ENCODE results near the gene FTH1. TPM values are rescaled to one million over a fixed set of nuclear protein-coding genes. Genes with fewer than 3 reads are reported as not detected.

Gene FTH1
- total and polyA plus RNA-seq, 2 of the 4 experiments (the other 2 are of a cell fraction): 344 to 2,516 TPM

DNA sequence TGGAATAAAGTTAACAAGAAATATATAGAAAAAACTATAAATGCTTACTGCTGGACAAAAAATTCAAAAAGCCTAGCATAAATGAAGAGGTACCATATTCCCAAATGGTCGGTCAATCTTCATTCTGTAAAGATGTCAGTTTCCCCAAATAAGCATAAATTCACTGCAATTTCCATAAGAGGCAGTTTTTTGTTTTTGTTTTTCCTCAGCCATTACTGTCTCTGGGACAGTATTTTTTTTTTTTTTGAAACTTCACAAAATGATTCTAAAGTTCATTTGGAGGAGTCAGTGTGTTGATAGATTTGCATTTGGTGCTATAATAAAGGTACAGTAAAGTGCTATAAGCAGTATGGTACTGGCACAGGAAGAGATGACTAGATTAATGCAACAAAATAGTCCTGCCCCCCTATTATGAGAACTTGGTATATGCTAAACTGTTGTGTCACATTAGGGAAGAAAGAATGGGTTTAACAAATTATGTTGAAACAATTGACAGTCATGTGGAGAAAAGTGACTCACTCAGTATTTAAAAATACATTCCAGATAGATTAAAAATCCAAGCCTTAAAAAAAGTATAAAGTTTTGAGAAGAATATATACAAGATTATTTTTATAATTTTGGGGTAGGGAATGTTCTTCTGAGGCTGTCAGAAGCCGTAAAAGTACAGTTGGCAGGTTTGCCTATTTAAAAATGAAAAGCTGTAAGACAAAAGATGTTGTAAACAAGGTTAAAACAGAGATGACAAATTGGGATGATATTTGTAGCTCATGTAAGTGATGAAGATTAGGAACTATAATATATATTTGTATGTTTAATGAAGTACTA is 2.6 kb upstream of the FTH1 start:
- H3K23ac ChIP-seq (ENCODE audit: low read depth, low read length): no peak overlapping the region
- H3K9me1 ChIP-seq (ENCODE audit: insufficient read depth, low read length): peaks cover 28% of the 10 kb centered on the region
- H4K91ac ChIP-seq (ENCODE audit: insufficient read depth, low read depth, low read length): peak overlapping the region; percentile 10; the same call in 1 of the 2 replicates
- H3K79me1 ChIP-seq (ENCODE audit: low read depth in 1 of 2, low read length in 2 of 2): peaks cover 11 to 56% of the 10 kb centered on the region in 2 experiments
- in situ Hi-C loops (cut with MboI; ENCODE audit: low sequenced_read_pairs): loop anchor here (10.0 kb wide), 1 partner anchor 55 kb away; no protein-coding TSS in a partner anchor
- DNase-seq: peak; percentile 87
- H3K36me3 ChIP-seq (ENCODE audit: control insufficient read depth, insufficient read depth, low read length): peaks cover 13% of the 10 kb centered on the region
- H4K20me1 ChIP-seq (ENCODE audit: insufficient read depth, low read length): peaks cover 22% of the 10 kb centered on the region
- intact Hi-C loops (cut with micrococcal nuclease): no loop called here
- H2AFZ ChIP-seq (replicated peaks; ENCODE audit: low read length, poor library complexity): no peak overlapping the region
- no peak overlapping the region for H2AK9ac ChIP-seq (replicated peaks; ENCODE audit: low read depth, low read length, poor library complexity)
- H3K27me3 ChIP-seq (ENCODE audit: control insufficient read depth, insufficient read depth, low read length): no peaks in the 10 kb centered on the region
- ChIA-PET POLR2A (ENCODE audit: unreplicated experiment) (interaction anchor here (0.6 kb wide), 1 partner anchor 569 kb away, joined by 3 read pairs; no protein-coding TSS in a partner anchor), CTCF (interaction anchor here (3.3 kb wide), 2 partner anchors 112 kb away, joined by 15 to 17 read pairs; no protein-coding TSS in a partner anchor)
- H3K27ac ChIP-seq (ENCODE audit: insufficient read depth, low read length): peak overlapping the region; percentile 94; the same call in 1 of the 2 replicates
- H3K9me3 ChIP-seq (ENCODE audit: control insufficient read depth, insufficient read depth, low read length): no peaks in the 10 kb centered on the region
- peak overlapping the region; percentile 30 for H3K18ac ChIP-seq (ENCODE audit: low read depth, low read length)
- H2BK20ac ChIP-seq (ENCODE audit: low read depth, low read length): peak overlapping the region; percentile 48; the same call in 1 of the 2 replicates
- dilution Hi-C loops (cut with HindIII; ENCODE audit: low sequenced_read_pairs, unreplicated experiment): no loop called here
- ATAC-seq (ENCODE audit: low read depth): no peak
- H4K5ac ChIP-seq (ENCODE audit: low read depth, low read length): no peak overlapping the region
- H2BK120ac ChIP-seq (ENCODE audit: low read depth, low read length): peak overlapping the region; percentile 99; the same call in 1 of the 2 replicates
- peak overlapping the region in 1 of 2 experiments; percentile 97; a peak in 1 of 4 replicates for H4K8ac ChIP-seq (ENCODE audit: low read depth in 2 of 2, low read length in 2 of 2)
- peak overlapping the region; percentile 97 for H2BK5ac ChIP-seq (ENCODE audit: low read depth, low read length, poor library complexity, severe bottlenecking)
- H3K56ac ChIP-seq (ENCODE audit: extremely low read depth, insufficient read depth, low read length): 0 out of 2 replicates have a peak overlapping the region, but pooled peaks have one; percentile 2
- BruUV-seq (replicated peaks): no TSS peak
- no peak overlapping the region; the same call in 1 of the 2 replicates for H3K9ac ChIP-seq (ENCODE audit: low read depth, low read length)
- no CpG with 5 or more reads among the region's 2 CpGs for WGBS, 2 experiments (ENCODE audit: extremely low coverage in 2 of 2, insufficient read length in 1 of 2)
- no peak overlapping the region for H2BK15ac ChIP-seq (ENCODE audit: low read depth, low read length)
- no peak overlapping the region for H3K14ac ChIP-seq (replicated peaks; ENCODE audit: low read depth, low read length)
- H2AK5ac ChIP-seq (ENCODE audit: low read depth, low read length): no peak overlapping the region
- H3K4ac ChIP-seq (ENCODE audit: low read depth, low read length): peak overlapping the region; percentile 99
- H3K4me2 ChIP-seq (ENCODE audit: low read depth, low read length): peak overlapping the region; percentile 51; the same call in 1 of the 2 replicates
- H3K4me1 ChIP-seq (ENCODE audit: control insufficient read depth, insufficient read depth, low read length): peaks cover 33% of the 10 kb centered on the region
- H3K4me3 ChIP-seq (ENCODE audit: insufficient read depth, low read depth, low read length): no peak overlapping the region
- TF ChIP-seq BHLHE40 (IDR thresholded peaks at IDR 0.05; ENCODE audit: low read depth, low read length): peak; percentile 77
- peak; percentile 87; the same call in 1 of the 2 replicates for TF ChIP-seq FOS (IDR thresholded peaks at IDR 0.05; ENCODE audit: low read depth, low read length)
- TF ChIP-seq CHD1 (IDR thresholded peaks at IDR 0.05; ENCODE audit: low read depth, low read length): 0 out of 2 replicates have a peak, but pooled peaks have one; percentile 62
- TF ChIP-seq, protein P1, sequence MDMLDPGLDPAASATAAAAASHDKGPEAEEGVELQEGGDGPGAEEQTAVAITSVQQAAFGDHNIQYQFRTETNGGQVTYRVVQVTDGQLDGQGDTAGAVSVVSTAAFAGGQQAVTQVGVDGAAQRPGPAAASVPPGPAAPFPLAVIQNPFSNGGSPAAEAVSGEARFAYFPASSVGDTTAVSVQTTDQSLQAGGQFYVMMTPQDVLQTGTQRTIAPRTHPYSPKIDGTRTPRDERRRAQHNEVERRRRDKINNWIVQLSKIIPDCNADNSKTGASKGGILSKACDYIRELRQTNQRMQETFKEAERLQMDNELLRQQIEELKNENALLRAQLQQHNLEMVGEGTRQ (IDR thresholded peaks at IDR 0.05; ENCODE audit: low read depth, low read length): peak; percentile 73
- TF ChIP-seq MXI1 (IDR thresholded peaks at IDR 0.05; ENCODE audit: borderline replicate concordance, low read depth, low read length): no peak
- TF ChIP-seq, protein P2, sequence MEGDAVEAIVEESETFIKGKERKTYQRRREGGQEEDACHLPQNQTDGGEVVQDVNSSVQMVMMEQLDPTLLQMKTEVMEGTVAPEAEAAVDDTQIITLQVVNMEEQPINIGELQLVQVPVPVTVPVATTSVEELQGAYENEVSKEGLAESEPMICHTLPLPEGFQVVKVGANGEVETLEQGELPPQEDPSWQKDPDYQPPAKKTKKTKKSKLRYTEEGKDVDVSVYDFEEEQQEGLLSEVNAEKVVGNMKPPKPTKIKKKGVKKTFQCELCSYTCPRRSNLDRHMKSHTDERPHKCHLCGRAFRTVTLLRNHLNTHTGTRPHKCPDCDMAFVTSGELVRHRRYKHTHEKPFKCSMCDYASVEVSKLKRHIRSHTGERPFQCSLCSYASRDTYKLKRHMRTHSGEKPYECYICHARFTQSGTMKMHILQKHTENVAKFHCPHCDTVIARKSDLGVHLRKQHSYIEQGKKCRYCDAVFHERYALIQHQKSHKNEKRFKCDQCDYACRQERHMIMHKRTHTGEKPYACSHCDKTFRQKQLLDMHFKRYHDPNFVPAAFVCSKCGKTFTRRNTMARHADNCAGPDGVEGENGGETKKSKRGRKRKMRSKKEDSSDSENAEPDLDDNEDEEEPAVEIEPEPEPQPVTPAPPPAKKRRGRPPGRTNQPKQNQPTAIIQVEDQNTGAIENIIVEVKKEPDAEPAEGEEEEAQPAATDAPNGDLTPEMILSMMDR (conservative IDR thresholded peaks at IDR 0.05; ENCODE audit: low read depth, low read length): no peak
- TF ChIP-seq RAD21 (IDR thresholded peaks at IDR 0.05; ENCODE audit: low read length): no peak
- peak; percentile 93 for TF ChIP-seq CEBPB (IDR thresholded peaks at IDR 0.05; ENCODE audit: low read depth, low read length)
- no peak for TF ChIP-seq POLR2A (IDR thresholded peaks at IDR 0.05; ENCODE audit: low read depth, low read length)
- TF ChIP-seq NFE2L2 (IDR thresholded peaks at IDR 0.05; ENCODE audit: low read depth, low read length): no peak
- TF ChIP-seq, protein P3, sequence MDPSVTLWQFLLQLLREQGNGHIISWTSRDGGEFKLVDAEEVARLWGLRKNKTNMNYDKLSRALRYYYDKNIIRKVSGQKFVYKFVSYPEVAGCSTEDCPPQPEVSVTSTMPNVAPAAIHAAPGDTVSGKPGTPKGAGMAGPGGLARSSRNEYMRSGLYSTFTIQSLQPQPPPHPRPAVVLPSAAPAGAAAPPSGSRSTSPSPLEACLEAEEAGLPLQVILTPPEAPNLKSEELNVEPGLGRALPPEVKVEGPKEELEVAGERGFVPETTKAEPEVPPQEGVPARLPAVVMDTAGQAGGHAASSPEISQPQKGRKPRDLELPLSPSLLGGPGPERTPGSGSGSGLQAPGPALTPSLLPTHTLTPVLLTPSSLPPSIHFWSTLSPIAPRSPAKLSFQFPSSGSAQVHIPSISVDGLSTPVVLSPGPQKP (IDR thresholded peaks at IDR 0.05; ENCODE audit: borderline replicate concordance, low read depth, low read length): no peak
- no peak for TF ChIP-seq RCOR1 (IDR thresholded peaks at IDR 0.05; ENCODE audit: insufficient replicate concordance, low read length)
- TF ChIP-seq RFX5 (IDR thresholded peaks at IDR 0.05; ENCODE audit: low read depth, low read length): no peak

Measured in IMR-90 (cell line).